ENCODE data around the gene C9orf50.

Gene C9orf50

GRCh38 chr9:129612815-129613519 lies 7.9 kb downstream of the C9orf50 start:
- H3K27ac ChIP-seq = no peak overlapping the region
- TF ChIP-seq, protein P1, sequence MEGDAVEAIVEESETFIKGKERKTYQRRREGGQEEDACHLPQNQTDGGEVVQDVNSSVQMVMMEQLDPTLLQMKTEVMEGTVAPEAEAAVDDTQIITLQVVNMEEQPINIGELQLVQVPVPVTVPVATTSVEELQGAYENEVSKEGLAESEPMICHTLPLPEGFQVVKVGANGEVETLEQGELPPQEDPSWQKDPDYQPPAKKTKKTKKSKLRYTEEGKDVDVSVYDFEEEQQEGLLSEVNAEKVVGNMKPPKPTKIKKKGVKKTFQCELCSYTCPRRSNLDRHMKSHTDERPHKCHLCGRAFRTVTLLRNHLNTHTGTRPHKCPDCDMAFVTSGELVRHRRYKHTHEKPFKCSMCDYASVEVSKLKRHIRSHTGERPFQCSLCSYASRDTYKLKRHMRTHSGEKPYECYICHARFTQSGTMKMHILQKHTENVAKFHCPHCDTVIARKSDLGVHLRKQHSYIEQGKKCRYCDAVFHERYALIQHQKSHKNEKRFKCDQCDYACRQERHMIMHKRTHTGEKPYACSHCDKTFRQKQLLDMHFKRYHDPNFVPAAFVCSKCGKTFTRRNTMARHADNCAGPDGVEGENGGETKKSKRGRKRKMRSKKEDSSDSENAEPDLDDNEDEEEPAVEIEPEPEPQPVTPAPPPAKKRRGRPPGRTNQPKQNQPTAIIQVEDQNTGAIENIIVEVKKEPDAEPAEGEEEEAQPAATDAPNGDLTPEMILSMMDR (IDR thresholded peaks at IDR 0.05) = no peak
- no peak for TF ChIP-seq ZFX (IDR thresholded peaks at IDR 0.05; ENCODE audit: borderline replicate concordance)

DNA sequence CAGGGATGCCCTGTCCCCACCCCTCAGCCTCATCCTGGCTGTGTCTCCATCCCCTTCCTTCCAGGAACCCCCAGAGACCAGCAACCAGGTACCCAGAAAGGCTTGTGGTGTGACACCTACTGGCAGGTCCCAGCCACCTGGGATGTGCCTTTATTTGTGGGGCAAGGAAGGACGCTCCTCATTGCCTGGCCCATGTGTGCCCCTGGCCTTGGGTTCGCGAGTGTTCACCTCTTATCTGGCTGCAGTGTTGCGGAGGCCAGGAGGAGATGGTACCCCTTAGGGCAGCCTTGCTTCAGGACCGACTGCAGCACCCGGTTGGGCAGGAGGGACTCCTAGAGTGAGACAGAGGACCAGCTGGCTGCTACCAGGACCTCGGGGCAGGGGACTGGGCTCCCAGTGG lies 8.8 kb downstream of the C9orf50 start:
- TF ChIP-seq ZFX (IDR thresholded peaks at IDR 0.05; ENCODE audit: borderline replicate concordance) = no peak
- TF ChIP-seq, protein P1 (IDR thresholded peaks at IDR 0.05) = no peak
- no peak overlapping the region; the same call in 1 of the 2 replicates for H3K27ac ChIP-seq

GRCh38 chr9:129611307-129611800 lies 9.5 kb downstream of the C9orf50 start:
- no peak for TF ChIP-seq ZFX (IDR thresholded peaks at IDR 0.05; ENCODE audit: borderline replicate concordance)
- TF ChIP-seq, protein P1 (IDR thresholded peaks at IDR 0.05) = no peak
- peak overlapping the region; percentile 88 for H3K27ac ChIP-seq

GRCh38 chr9:129610473-129611306 lies 10.2 kb downstream of the C9orf50 start:
- peak overlapping the region; percentile 88 for H3K27ac ChIP-seq
- TF ChIP-seq, protein P1 (IDR thresholded peaks at IDR 0.05) = peak; percentile 85
- TF ChIP-seq ZFX (IDR thresholded peaks at IDR 0.05; ENCODE audit: borderline replicate concordance) = no peak

- no peak for TF ChIP-seq ZFX (IDR thresholded peaks at IDR 0.05; ENCODE audit: borderline replicate concordance)
- TF ChIP-seq, protein P1 (IDR thresholded peaks at IDR 0.05) = no peak
- H3K27ac ChIP-seq = peak overlapping the region; percentile 88
Measured at GRCh38 chr9:129610213-129610472, 10.8 kb downstream of the C9orf50 start.

GRCh38 chr9:129609486-129610212 lies 11.3 kb downstream of the C9orf50 start:
- peak overlapping the region; percentile 88 for H3K27ac ChIP-seq
- TF ChIP-seq ZFX (IDR thresholded peaks at IDR 0.05; ENCODE audit: borderline replicate concordance) = no peak
- TF ChIP-seq, protein P1 (IDR thresholded peaks at IDR 0.05) = no peak

Data from 22Rv1 (cell line).